IPS-18c (cell line): Measurements from ENCODE around the gene CAMK2G.
"Not testable (repeated sequence)": the region's sequence is repeated elsewhere in the genome, so short reads cannot be mapped to it uniquely, and the experiment has no call there.

Experiments used
- H3K4me3 ChIP-seq: 2 replicates; pipeline ENCODE4 v1.7.0; 2013; ENCODE audit warnings: low read depth, mild to moderate bottlenecking, low read length, moderate library complexity; ENCODE audit not compliant: insufficient read depth
- H3K9me3 ChIP-seq: one replicate; pipeline ENCODE4 v1.6.1; 2013; ENCODE audit warnings: mild to moderate bottlenecking, low read length, moderate library complexity; ENCODE audit not compliant: control insufficient read depth, insufficient read depth

The CAMK2G gene

DNA sequence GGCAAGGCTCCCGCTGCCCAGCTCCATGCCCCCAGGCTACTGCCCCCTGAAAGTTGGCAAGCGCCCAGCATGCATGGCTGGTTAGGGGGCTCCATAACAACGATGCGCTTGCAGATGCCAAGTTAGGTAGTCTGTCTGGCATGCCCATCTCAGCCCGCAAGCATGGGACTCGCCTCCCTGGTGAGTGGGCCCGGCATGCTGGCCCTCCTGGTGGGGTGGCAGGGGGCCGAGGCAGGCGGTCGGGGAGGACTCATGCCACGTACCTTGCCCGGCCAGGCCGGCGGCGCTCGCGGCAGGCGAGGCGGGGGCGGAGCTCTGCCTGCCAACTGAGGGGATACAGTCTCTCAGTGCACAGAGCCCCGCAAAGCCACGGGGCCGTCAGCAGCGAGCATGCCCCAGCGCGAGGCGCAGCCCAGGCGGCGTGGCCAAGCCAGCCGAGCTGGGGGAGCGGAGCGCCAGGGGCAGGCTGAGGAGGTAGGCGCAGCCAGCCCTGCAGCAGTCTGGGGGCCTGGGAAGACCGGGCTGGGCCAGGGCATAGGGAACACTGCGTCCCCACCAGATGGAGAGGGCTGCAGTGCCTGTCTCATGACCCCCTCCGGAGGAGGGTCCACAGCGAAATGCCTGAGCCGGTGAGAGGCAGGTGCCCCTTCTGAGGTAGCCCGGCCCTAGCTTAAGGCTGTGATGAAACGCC lies 34.9 kb downstream of the CAMK2G start:
- Histone ChIP-seq H3K4me3 (no peak overlapping the region), H3K9me3 (no peaks in the 10 kb centered on the region)

DNA sequence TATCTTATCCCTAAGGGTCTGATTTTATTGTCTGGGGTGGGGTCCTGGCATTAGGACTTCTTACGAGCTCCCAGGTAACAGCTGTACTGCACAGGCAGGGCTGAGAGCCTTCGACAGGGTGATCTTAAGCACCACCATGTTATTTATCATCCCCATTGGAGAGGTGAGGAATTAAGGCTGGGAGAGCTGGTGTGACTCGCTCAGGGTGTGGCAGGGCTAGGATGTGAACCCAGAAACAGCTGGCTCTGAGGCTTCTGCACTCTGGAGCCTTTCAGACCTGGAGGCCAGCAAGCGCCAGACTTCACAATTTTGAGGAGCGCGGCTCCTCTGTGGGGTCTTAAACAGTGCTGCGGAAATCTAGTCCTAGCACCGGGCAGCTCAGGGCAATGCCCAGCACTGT lies 35.5 kb downstream of the CAMK2G start:
- Histone ChIP-seq H3K9me3 (no peaks in the 10 kb centered on the region), H3K4me3 (no peak overlapping the region)

DNA sequence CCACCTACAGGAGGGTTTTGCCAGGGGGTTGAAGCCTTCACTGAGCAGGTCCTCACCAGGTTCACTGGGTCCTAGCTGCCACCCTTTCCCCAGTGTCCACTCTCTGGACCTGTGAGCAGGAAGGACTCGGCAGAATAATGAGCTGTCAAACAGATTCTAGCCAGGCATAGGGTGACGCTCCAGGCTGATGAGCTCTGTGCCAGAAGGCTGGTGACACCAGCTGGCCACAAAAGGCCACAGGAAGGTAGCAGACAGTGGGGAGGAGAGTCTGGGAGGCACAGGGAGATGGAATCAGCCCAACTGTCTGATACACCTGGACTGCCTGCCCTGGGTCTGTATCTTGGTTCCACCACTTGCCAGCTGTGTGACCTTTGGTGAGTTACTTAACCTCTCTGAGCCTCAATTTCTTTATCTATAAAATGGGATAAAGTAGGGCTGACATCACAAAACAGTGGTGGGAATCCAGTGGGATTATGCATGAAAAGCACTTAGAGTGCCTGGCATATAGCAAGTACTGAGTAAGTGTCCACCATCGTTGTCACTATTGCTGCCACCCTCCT lies 36.3 kb downstream of the CAMK2G start:
- Histone ChIP-seq H3K4me3 (no peak overlapping the region), H3K9me3 (no peaks in the 10 kb centered on the region)

DNA sequence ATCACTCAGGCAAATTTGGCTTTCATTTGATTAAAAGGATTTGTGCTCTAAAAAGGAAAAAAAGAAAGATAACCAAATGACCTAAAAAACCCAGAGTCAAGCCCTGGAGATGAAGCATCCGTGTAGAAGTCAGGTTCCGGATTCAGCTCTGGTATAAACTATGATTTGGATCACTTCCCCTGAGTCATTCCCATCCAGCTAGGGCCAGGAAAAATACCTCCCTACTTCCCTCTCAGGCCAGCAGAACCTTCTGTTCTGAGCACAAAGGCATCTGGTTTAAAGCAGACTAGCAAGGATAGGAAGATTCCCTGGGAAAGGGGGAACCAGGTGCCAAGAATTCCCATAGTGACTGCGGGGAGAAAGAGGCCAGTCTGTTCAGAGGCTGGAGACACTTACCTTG lies 37.3 kb downstream of the CAMK2G start:
- H3K9me3 ChIP-seq = no peaks in the 10 kb centered on the region
- no peak overlapping the region for H3K4me3 ChIP-seq

DNA sequence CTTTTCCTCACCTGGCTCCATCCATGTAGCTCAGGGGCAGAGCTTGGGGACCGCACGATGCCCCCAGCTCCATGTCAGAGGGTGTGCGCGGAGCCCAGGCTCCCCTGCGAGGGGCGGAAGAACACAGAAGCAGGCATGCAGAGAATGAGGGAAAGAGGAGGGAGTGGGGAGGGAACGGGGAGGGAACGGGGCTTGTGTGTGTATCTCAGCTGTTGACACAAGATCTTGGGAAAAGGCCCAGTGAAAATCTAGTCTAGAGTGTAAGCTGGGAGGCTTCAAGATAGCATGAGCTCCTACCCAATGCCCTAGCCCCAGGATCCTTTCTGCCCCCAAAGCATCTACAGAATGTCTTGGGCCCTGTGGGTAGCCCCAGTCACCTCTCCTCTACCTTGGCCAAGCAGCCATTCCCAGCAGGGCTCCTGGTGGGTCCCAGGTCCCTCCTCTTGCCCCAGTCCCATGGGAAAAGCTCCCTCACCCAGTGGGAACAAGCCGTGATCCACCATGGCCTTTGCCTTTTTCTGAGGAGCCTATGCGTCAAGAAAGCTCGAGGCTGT lies 37.9 kb downstream of the CAMK2G start:
- Histone ChIP-seq H3K4me3 (no peak overlapping the region), H3K9me3 (no peaks in the 10 kb centered on the region)

DNA sequence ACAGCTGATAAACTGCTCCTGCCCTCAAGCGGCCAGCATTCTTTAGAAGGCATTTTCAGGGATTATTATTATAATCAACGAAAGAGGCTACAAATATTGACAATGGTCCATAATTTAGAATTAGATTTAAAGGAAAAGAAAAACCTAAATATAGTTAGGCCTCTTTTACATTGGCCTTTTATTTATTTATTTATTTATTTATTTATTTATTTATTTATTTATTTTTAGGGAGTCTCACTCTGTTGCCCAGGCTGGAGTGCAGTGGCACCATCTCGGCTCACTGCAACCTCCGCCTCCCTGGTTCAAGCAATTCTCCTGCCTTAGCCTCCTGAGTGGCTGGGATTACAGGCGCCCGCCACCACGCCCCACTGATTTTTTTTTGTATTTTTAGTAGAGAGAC lies 45.3 kb downstream of the CAMK2G start:
- H3K9me3 ChIP-seq, H3K4me3 ChIP-seq: not testable (repeated sequence)

DNA sequence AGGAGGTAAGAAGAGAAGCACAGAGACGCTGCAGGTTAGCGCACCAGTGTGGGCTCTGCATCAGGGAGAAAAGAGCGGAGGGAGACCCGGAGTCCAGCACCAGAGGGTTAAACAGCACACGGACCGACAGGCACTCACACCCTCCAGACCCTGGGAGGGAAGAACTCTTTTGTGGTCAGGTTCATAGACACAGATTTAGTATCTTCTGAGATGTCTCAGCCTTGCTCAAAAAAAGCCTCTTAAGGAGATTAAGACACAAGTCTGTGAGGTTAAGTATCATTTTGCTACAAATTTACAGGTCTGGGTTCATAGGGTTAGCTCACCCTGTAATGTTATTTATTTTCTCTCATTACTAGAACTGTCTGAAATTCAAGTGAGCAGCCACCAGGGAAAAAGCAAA lies 46.2 kb downstream of the CAMK2G start:
- no peak overlapping the region for H3K4me3 ChIP-seq
- H3K9me3 ChIP-seq = no peaks in the 10 kb centered on the region

DNA sequence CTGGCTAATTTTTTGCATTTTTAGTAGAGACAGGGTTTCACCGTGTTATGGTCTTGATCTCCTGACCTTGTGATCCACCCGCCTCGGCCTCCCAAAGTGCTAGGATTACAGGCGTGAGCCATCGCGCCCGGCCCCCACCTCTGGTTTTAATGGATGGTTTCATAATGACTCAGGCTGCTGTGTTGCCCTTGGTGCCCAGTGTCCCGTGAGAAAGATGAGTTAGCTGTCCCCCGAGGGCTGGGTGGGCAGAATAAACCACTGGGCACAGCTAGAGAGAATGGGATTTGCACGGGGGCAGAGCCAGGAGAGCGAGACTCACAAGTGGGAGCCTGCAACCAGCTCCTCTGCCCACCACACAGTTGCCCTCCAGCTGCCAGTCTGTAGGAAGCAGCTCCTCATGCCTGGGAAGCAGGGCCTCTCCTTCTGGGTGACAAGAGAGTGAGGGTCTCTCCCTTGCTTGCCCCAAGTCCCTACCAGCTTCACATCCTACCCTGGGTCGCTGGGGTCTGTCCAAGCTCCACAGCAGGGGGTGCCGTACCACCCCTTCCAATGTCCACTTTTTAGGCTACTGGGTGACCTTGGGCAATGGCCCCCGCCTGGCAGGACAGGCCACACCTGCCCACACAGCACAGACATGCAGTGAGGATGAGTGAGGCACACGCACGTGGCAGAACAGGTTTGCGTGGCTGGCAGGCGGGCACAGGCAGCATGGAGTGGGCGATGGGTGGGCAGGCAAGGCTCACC lies 46.8 kb downstream of the CAMK2G start:
- no peaks in the 10 kb centered on the region for H3K9me3 ChIP-seq
- H3K4me3 ChIP-seq = no peak overlapping the region

DNA sequence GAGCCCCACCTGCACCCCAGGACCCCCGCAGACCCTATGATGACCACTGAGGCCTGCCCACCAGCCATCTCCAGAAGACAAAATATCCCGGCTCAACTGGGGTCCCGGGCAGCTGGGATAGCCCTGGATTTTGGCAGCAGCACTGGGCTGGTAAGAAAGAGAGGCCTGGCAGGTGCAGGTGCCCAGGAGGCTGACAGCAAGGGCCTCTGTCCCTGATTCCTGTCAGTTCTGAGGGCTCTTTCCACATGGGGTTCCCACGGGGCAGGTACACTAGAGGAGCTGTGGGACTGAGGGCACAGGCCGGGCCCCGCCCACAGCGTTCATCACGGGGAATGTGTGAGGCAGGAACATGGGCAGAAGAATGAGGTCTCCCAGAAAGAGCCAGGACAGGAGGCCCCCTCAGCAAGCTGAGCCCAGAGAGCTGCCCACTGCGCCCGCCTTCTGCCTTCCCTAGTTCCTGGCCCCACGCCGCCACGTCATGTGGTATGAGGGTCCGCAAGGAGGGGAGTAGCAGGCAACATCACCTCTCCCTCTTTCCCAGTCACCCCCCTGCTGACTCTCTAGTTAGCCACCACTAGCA lies 50.1 kb downstream of the CAMK2G start:
- Histone ChIP-seq H3K9me3 (no peaks in the 10 kb centered on the region), H3K4me3 (no peak overlapping the region)

DNA sequence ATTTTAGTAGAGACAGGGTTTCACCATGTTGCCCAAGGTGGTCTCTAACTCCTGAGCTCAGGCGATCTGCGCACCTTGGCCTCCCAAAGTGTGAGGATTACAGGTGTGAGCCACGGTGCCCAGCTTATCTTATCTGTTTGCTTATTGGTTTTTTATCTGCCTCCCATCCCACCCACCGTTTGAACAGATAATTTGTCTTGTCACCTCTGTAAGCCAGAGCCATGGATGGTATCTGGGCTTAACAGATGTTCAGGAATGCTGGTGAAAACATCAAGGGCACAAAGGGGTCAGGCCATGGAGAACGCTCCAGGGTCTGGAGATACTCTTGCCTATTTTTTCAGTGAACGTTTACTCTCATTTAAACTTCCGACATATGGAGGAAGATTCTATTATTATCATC lies 51.0 kb downstream of the CAMK2G start:
- no peak overlapping the region for H3K4me3 ChIP-seq
- no peaks in the 10 kb centered on the region for H3K9me3 ChIP-seq

DNA sequence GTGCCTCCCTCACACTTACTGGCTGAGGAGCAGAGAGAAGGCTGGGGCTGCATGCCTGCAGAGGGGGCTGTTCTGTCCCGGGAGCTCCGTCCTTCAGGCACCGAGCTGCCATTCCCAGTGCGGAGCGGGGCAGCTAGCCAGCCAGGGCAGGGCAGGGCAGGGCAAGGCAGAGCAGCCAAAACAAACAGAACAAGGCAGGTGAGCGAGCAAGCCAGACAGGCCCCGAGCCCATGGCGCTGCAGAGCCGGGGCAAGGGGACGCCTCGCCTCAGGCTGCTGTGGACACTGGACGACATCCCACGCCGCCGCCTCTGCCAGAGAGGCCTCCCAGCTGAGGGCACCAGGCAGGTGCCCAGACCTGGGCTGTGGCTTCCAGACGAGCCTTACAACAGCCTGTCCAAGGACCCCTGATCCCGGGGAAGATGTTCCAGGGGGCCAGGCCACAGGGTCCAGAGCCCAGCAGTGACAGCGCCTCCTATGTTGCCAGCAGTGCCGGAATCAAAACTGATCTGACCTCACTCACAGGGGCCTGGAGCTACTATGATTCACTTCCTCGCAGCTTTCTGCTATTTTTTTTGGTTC lies 54.8 kb downstream of the CAMK2G start:
- no peak overlapping the region for H3K4me3 ChIP-seq
- H3K9me3 ChIP-seq = no peaks in the 10 kb centered on the region

DNA sequence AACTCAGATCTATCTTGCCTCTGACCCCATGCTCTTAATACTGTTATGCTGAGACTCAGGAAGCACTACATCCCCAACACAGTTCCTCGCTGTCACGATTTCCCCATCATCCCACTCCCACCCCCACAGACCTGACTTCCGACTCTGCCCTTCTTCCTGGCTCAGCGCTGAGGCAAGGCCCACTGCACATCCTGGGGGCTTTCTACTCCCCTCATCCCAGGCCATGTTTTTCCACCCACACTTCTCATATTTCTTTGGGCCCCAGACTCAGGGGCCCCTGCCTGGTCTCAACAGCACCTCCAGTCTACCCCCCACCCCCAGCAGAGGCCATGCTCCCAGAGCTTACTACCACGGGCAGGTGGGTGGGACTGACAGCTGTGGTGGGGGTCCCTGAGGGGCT lies 55.3 kb downstream of the CAMK2G start:
- Histone ChIP-seq H3K9me3 (no peaks in the 10 kb centered on the region), H3K4me3 (no peak overlapping the region)

DNA sequence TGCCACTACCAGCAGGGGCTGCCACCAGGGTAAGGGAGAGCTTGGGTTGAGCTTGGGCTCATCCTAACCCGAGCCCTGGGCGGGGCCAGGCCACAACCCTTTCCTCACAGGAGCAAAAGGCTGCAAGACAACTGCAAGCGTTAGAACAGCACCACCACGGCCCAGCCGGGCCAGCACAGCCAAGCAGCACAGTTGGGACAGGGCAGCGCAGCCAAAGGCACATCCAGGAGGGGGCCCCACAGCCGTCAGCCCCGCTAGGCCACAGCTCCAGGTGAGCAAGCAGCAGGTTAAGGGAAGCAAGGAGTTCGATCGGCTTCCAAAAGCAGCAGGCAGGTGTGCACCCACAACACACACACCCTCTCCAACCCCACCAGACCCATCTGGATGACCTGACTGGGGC lies 56.0 kb downstream of the CAMK2G start:
- H3K9me3 ChIP-seq = no peaks in the 10 kb centered on the region
- H3K4me3 ChIP-seq = no peak overlapping the region

DNA sequence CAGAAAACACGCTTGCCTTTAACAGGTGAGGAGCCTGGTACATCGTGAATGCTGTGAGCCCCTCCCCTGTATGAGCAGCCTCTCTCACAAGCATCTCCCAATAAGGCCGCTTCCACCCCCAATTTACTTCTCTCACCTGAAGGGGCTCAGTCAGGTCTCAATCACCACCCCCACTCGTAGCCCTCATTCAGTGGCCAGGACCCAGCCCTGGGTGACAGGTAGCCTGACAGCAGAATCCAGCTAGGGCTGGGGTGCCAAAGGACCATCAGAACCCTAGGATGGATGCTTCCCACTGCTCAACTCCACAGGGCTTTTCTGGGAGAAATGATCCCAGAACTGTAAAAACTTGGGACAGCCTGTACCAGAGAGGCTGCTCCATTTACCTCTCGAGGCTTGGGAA lies 56.5 kb downstream of the CAMK2G start:
- Histone ChIP-seq H3K9me3 (no peaks in the 10 kb centered on the region), H3K4me3 (no peak overlapping the region)

DNA sequence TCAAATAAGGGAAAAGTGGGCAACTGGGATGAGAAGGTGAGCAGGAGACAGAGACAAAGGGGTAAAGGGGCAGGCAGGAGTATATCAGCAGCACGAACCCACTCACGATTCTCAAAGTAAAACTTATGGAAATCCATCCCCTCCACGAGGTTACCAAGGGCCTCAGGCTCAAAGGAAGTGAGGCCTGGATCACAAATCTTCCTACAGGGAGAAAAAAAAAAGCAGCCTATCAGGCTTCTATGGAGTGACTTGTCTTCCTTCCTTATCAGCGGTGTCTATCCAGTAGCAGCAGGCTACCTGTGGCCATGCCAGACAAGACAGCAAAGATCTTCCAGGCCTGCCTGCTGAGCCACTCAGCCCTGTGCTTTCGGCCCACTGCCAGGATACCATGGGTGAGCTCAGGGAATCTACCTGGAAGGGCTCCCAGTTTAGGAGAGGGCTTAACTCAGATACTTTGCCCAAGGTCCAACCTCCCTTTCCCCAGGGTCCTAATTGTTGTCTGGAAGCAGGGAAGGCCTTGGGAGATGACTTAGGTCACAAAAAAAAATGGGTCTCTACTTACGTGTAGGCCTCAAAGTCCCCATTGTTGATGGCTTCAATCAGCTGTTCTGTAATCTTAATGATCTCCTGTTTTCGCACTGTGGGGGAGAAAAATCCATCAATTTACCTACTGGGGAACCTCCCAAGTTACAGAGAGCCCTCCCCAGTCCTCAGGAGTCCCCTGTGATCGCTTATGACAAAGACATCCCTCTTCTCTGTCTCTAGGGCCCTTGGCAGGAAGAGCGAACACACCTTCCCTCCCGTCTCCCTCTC lies 57.2 kb downstream of the CAMK2G start:
- no peak overlapping the region for H3K4me3 ChIP-seq
- no peaks in the 10 kb centered on the region for H3K9me3 ChIP-seq

DNA sequence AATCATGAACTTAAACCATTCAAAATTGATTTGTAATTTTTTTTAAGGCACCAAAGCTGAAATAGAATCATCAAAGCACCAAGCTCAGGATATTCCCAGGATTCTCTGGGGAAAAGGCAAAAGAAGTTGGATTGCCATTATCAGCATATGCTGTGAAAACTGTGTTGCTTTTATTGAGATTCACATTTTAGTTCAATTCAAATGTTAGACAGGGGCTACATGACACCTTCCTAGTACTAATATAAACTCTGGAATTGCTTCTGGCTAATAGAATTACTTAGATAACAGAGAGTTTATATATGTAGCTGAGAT lies 58.7 kb downstream of the CAMK2G start:
- H3K9me3 ChIP-seq = no peaks in the 10 kb centered on the region
- no peak overlapping the region for H3K4me3 ChIP-seq
